NOMO-1 (cell line): ENCODE data around the gene ZSWIM3.

Source experiments
- DNase-seq, 2 experiments: peaks; one replicate each; lab custom pipeline; 2025; ENCODE audit not compliant: unreplicated experiment in 2 of 2; lab: John Stamatoyannopoulos, UW

Gene ZSWIM3

DNA sequence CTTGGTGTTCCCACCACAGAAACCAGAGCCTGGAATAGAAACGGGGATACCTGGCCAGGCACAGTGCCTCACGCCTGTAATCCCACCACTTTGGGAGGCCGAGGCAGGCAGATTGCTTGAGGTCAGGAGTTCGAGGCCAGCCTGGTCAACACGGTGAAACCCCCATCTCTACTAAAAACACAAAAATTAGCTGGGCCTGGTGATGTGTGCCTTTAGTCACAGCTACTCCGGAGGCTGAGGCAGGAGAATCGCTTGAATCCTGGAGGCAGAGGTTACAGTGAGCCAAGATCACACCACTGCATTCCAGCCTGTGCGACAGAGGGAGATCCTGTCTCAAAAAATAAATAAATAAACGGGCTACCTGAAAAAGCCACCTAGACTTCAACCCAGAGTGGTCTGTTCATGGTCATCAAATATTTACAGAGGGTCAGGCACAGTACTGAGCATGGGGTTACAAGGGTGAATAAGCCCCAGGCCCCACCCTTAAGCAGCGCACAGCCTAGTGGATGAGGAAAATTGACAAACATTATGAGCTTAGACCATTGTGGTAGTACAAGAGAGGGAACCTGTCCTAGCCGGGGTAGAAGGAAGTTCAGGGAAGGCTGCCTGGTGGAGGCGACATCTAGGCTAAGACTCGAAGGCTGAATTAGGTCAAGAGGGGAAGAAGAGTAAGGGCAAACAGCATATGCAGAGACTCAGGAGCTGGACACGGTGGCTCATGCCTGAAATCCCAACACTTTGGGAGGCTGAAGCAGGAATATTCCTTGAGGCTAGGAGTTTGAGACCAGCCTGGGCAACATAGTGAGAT lies 69.9 kb downstream of the ZSWIM3 start:
- no peak for DNase-seq
